B cell (primary cell): ENCODE measurements around the gene HSD17B2.

Source experiments
- CTCF ChIP-seq: fragments of 200-600 bp; IDR thresholded peaks from one replicate; pipeline ENCODE4 v1.8.0; 2022; ENCODE audit warnings: antibody characterized with exemption, mild to moderate bottlenecking
- EZH2 ChIP-seq: IDR thresholded peaks from 2 replicates; pipeline ENCODE4 v1.6.1; 2012; ENCODE audit warnings: borderline replicate concordance, low read depth, mild to moderate bottlenecking, moderate library complexity, low read length; ENCODE audit not compliant: insufficient read depth, poor library complexity, severe bottlenecking

GRCh38 chr16:81995651-81996050, 39.4 kb upstream of the HSD17B2 start:
- TF ChIP-seq CTCF, result no peak
- TF ChIP-seq EZH2, result no peak
